AML-193 (cell line): ENCODE data around the gene TBL3.
A peak's percentile ranks its signal among the peaks of the same experiment; 100 is the strongest.

Experiments used
- DNase-seq, 2 experiments: peaks; one replicate each; lab custom pipeline; 2025; lab: John Stamatoyannopoulos, UW

Gene TBL3

DNA sequence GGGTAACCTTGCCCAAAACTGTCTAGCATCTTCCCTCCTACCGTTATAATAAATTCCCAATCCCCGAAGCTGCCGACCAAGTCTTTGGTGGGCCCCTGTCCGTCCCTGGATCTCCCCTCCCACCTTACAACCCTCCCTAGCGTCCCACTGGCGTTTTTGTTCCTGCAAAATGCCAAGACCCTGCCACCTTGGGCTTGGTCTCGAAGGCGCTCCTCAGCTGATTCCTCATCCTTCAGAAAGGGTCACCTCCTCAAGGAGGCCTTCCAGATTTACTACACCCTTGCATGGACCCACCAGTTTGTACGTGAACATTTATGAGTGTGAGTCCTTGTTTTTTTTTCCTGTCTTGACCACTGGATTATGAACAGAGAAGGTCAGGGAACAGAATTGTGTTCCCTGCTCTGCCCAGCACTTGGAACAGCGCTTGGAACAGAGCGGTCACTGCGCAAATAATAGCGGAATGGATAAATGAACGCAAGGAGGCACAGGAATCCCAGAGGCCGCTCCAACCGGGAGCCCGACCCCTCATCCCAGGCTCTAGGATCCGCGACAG is 11.2 kb downstream of the TBL3 start:
- DNase-seq: no peak

- peak; percentile 83 to 91 for DNase-seq
Measured at GRCh38 chr16:1983544-1984346, 11.9 kb downstream of the TBL3 start, which contains the start of gene GFER. Gene GFER (plus strand): TSS chr16:1984193. CDS start chr16:1984219, 26 bp downstream.

- DNase-seq: peak in 1 of 2 experiments; percentile 29
Measured at GRCh38 chr16:1984347-1985225, 12.7 kb downstream of the TBL3 start.

DNA sequence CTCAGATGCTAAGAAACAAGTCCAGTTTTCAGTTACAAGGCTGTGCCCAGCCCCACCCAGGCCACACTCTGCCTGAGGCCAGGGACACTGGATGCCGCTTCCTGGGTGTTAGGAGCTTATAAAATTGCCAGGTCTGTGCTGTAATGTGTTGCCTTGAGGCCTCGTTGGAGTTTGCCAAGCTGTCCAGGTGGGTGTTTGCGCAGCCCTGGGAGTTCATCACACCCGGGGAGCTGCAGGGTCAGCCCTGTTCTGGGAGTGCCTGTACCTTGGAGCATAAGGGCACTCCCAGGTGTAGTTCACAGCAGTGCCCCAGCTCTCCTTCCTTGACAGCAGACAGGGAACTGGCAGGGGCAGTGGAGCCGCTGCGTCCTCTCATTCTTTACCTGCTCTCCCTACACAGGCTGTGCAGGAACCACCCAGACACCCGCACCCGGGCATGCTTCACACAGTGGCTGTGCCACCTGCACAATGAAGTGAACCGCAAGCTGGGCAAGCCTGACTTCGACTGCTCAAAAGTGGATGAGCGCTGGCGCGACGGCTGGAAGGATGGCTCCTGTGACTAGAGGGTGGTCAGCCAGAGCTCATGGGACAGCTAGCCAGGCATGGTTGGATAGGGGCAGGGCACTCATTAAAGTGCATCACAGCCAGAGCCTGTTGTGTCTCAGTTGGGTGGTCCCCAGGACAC is 13.8 kb downstream of the TBL3 start:
- DNase-seq: no peak

DNA sequence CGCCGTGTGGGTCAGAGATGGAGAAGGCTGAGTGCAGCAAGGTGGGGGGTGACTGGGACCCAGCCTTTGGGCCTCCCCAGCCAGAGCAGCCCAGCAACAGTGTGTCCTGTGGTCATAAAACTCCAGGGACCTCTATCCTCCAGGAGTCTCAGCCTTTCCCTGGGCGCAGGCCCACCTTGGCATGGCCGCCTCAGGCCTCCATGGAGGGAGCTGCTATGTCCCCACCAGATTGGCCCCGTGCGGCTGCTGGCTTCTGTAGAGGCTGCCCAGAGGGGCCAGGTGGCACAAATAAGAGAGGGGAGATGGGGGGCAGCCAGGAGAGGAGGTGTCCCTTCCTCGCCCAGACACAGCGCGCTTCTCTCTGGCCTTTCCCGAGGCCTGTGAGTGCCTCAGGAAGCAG is 15.3 kb downstream of the TBL3 start:
- no peak for DNase-seq

DNA sequence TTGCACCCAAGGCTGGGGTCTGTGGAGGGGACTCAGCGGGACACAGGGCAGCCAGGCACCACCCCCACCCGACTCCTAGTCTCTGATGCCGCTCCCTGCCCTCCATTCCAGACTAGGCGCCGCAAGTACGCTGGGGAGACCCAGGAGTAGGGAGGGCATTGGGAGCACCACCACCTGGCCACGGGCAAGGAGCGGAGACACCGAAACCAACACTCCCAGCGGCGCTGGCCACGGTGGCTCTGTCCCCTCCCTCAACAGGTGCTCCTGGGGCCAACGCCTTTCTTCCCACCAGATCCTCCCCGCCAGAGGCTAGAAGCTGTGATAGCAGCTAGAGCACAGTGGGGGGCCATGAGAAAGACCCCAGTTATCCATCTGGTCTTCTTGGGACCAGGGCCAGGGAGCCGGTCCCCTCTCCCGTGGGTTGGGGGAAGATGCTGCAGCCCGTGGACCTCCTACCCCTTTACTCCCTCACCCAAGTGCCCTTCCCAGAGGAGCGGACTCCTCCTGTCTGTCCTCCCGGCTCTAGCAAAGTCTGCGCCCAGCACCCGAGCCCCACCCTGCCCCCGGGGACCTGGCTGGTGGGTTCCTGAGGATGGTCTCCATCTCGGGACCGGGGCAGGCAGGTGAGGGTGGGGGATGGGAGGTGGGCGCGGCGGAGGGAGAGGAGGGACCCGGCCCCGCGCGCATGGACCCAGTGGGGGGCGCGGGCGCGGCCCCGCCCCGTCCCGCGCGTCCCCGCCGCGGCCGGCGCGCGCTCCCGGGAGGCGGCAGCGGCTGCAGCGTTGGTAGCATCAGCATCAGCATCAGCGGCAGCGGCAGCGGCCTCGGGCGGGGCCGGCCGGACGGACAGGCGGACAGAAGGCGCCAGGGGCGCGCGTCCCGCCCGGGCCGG is 17.6 kb downstream of the TBL3 start, which contains the start of gene SYNGR3:
SYNGR3 (plus strand) TSS at position 762 of the 892 bp plus-strand sequence. CDS start 133 bp downstream, outside the sequence.
- DNase-seq: no peak

DNA sequence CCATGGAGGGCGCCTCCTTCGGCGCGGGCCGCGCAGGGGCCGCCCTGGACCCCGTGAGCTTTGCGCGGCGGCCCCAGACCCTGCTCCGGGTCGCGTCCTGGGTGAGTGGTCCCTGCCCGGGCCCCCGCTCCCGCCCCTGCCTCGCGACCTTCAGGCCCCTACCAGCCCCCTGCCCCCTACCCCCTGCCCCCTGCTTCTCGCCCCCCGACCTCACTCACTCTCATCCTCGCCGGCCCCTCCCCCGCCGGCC is 18.2 kb downstream of the TBL3 start:
- DNase-seq: no peak

- no peak for DNase-seq
Measured at GRCh38 chr16:1990351-1991134, 18.7 kb downstream of the TBL3 start.

DNA sequence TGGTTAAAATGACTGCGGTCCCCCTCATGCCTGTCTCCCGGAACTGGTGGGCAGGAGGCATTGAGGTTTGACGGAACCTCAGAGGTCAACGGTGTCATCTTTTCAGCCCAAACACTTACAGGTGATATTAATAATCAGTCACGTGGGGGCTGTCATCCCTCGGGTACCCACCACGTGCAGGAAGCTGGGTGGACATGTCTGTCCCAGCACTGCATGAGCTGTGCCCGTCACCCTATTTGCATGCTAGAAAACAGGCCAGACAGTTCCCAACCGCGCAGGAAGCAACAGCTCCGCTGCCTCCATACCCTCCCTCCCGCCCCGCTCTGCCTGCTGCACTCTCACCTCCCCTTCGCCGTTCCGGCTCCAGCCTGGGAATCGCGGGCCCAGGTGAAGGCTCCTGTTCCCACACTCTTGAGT is 19.3 kb downstream of the TBL3 start:
- no peak for DNase-seq

DNA sequence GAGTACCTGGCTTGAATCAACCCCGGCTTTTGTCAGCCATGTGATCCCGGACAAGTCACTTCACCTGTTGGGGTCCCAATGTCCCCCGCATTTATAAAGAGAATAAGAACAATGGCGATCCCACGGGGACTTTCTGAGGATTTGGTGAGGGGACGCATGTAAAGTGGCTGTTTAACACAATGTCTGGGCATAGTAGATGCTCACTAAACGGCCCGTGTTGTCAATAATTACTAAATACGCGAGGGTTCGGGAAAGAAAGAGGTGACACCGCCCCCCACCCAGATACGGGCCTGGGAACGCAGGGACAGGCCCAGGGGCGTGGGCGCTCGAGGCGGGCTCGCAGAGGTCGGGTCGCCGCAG is 19.7 kb downstream of the TBL3 start:
- DNase-seq: no peak

DNA sequence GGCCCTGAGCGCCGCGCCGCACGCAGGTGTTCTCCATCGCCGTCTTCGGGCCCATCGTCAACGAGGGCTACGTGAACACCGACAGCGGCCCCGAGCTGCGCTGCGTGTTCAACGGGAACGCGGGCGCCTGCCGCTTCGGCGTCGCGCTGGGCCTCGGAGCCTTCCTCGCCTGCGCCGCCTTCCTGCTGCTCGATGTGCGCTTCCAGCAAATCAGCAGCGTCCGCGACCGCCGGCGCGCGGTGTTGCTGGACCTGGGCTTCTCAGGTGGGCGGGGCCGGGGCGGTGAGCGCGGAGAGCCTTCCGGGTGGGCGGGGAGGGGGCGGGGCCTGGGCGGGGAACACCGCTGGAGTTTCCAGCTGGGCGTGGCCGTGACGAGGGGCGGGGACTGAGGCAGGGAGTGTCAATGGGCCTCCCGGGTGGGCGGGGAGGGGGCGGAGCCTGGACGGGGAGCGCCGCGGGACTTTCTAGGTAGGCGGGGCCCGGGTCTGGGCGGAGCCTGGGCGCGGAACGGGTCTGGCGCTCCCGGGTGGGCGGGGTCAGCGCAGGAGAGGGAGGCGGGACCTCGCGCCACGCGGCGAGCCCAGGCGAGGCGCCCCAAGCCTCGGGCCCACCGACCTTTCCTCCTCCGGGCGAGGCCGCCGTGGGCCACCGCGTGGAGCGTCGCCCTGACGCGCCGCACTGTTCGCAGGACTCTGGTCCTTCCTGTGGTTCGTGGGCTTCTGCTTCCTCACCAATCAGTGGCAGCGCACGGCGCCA is 20.3 kb downstream of the TBL3 start:
- no peak for DNase-seq

- no peak for DNase-seq
Measured at GRCh38 chr16:1992704-1993317, 21.0 kb downstream of the TBL3 start.

DNA sequence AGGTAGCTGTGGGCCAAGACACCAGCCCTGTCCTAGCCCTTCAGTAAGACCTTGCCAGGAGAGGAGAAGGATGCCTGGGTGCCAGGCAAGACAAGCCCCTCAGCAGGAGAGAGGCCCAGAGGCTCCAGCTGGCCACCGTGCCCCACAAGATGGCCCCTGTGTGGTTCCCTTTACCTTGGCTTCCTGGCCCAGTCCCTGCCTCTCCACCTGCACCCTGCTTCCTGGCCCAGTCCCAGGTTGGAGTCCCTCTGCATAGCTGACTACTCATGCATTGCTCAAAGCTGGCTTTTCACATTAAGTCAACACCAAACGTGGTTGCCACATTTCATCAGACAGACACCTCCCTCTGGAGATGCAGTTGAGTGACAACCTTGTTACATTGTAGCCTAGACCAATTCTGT is 21.9 kb downstream of the TBL3 start:
- no peak for DNase-seq

DNA sequence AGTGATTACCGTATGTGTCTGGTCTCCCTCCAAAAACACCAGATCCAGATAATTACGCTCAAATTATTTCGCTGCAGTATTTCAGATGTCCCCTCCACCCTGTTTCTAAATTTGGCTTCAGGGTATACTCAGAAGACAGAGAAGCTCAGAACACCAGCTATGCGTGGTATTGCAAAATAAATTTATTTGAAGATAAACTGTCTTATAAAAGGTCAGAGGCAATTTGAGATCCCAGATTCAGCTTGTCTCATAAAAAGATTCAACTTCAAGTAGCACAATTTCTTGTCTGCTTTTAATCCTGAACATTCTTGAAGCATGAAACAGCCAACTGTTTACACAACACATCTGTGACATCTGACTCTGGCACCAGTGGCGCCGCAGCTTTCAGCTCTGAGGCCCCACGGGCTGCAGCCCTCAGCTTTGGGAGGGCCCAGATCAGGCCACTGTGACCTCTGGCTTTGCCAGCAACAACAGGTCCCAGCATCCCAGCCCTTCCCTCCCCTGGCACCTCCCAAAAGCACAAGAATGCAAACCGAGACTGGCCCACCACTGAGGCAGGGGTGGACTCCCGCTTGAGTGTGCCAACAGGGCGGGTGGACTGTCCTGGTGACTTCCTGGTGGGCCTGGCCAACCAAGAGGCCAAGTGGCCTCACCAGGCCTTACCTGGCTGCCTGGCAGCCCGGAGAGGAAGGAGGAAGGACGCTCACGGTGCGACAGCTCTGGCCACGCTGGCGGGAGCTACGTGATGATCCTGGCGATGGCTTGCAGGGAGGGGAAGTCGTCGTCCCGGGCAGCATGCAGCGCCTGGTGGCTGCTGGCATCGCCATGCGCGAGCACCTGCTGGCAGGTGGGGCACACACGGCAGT is 25.9 kb downstream of the TBL3 start:
- no peak for DNase-seq

DNA sequence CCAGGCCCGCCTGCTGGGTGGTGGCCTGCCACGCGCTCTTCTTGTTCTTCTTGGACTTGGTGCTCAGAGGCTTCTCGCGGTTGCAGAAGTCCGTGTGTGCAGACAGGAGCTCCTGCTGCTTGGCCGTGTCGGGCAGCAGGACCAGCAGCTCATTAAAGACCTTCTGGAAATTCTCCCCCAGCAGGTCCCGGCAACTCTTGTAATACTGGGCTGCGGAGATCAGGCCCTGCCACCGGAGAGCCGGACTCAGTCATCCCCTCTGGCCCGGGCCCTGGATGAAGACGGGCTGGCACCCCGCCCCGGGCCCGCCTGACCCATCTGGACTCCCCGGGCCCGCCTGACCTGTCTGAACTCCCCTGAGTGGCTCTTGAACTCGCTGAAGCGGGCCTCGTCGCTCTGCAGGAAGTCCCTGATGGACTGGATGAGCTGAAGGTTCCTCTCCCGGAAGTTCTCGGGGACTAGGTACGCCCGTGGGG is 26.5 kb downstream of the TBL3 start:
- no peak for DNase-seq

DNA sequence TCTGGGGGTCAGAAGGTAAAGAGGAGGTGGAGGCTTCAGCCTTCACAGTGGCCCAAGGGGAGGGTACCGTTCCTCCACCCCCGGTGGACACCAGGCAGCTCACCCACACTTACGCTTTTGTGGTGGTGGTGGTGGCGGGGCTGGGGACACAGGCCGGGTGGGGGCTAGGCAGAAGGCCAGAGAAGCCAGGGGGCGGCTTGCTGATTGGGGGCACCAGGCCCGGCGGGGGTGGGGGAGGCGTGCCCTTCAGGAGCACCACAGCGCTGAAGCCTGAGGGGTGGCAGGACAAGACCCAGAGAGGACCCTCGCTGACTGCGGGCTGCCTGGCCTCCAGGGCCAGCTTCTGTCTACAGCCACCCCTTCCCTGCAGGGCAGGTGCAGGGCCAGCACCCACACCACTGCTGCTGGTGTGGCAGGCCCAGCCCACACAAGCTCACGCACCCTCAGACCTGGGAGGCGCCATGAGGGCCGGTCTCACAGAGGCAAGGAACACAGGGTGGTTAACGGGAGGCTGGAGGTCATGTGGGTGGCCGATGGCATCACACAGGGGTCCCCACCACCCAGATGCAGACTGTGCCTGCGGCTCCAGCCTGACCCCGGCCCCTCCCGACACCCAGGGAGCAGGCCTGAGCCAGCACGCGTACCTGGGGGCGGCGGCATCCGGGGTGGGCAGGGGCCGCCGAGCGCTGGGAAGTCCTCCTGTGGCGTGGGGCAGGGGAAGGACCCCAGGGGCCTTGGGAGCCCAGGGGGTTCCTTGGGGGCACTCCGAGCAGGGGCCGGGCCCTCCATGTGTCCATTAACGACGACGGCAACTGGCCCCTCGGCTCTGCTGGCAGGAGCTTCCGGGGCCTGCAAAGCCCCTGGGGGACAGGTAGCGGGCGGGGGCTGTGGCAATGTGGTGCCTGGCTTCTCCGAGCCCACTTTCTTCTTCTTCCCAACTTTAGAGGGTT is 27.3 kb downstream of the TBL3 start:
- no peak for DNase-seq
